Measurements from ENCODE around the gene GPR107.
A peak's percentile ranks its signal among the peaks of the same experiment; 100 is the strongest.

GPR107 gene

DNA sequence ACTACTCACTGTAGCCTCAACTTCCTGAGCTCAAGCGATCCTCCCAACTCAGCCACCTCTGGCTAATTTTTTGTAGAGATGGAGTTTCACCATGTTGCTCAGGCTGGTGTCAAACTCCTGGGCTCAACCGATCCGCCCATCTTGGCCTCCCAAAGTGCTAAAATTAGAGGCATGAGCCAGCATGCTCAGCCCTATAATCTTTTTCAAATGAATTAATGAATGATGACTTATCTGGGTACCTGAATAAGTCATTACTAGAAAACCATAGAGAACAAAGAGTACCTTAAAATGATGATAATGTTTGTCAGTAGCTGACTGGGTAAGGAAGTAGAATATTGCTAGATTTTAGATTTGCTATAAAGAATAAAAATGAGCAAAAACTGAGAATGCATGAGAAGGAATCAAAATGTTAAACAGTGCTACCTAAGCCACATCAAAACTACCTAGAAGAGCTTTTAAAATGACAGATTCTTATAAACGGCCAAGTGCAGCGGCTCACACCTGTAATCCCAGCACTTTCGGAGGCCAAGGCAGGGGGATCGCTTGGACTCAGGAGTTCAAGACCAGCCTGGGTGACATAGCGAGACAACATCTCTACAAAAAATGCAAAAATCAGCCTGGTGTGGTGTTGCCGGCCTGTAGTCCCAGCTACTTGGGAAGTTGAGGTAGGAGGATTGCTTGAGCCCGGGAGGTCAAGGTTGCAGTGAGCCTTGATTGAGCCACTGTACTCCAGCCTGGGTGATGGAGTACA is 24.3 kb upstream of the GPR107 start:
- DNase-seq (ENCODE audit: low read depth) = no peak
- TF ChIP-seq, protein P1, sequence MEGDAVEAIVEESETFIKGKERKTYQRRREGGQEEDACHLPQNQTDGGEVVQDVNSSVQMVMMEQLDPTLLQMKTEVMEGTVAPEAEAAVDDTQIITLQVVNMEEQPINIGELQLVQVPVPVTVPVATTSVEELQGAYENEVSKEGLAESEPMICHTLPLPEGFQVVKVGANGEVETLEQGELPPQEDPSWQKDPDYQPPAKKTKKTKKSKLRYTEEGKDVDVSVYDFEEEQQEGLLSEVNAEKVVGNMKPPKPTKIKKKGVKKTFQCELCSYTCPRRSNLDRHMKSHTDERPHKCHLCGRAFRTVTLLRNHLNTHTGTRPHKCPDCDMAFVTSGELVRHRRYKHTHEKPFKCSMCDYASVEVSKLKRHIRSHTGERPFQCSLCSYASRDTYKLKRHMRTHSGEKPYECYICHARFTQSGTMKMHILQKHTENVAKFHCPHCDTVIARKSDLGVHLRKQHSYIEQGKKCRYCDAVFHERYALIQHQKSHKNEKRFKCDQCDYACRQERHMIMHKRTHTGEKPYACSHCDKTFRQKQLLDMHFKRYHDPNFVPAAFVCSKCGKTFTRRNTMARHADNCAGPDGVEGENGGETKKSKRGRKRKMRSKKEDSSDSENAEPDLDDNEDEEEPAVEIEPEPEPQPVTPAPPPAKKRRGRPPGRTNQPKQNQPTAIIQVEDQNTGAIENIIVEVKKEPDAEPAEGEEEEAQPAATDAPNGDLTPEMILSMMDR (IDR thresholded peaks at IDR 0.05; ENCODE audit: low read depth, low read length, missing control alignments) = no peak
- H3K4me3 ChIP-seq (ENCODE audit: low read depth, low read length) = peak overlapping the region; percentile 37

DNA sequence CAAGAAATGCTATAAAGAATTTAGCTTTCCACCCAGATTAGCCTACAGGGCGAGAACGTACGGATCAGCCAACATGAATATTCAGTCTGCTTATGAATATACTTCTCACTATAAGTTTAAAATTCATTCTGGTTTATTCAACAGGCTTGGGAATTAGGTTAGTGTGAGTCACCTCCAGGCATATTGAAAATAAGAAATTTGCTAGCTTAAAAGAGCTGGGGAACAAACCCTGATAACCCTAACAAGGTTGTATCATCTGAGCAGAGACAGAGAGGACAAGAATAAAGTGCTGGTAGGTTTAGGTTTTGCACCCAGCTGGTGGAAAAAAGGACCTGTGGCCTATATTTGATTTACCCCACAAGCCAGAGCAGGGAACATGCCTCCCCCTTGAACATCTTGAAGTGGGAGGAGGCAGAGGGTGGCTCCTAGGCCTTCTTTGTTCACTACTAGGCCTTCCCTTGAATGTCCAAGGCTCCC is 23.0 kb upstream of the GPR107 start:
- peak overlapping the region; percentile 29; the same call in 1 of the 2 replicates for H3K4me3 ChIP-seq (ENCODE audit: low read depth, low read length)
- DNase-seq (ENCODE audit: low read depth) = no peak
- TF ChIP-seq, protein P1 (IDR thresholded peaks at IDR 0.05; ENCODE audit: low read depth, low read length, missing control alignments) = no peak

DNA sequence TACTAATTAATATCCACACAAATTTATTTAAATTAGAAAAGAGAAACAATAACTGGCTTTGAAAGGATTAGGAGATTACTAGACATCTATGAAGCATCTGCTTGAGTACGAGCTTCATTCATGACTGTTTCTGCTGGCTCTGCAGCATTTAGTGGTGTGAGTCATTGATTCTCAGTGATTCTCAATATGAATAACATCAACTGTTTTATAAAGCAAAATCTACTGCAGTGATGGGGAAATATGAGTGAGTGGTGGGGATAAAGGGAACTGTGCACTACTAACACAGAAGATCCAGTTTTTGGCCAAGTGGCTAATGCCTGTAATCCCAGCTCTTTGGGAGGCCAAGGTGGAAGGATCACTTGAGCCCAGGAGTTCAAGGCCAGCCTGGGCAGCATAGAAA is 19.1 kb upstream of the GPR107 start:
- DNase-seq (ENCODE audit: low read depth) = no peak
- peak overlapping the region; percentile 47 for H3K4me3 ChIP-seq (ENCODE audit: low read depth, low read length)
- TF ChIP-seq, protein P1 (IDR thresholded peaks at IDR 0.05; ENCODE audit: low read depth, low read length, missing control alignments) = no peak

DNA sequence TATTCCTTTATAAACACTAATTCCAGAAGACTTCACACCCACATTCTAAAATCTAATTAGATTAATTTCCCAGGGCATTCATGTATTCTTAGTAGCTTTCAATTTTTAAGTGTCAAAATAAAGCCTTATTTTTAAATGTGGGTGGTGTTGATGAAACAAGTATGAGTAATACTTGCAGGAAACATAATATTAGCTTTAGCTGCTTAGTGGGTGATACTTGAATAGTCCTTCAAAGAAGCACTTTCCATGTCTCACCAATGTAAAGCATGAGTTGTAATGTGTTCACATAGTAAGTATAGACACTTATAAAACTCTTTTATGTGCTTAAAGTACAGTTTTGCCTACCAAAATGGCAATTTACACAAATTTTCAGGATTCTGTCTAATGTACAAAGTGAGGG is 17.6 kb upstream of the GPR107 start:
- H3K4me3 ChIP-seq (ENCODE audit: low read depth, low read length) = peak overlapping the region; percentile 55
- TF ChIP-seq, protein P1 (IDR thresholded peaks at IDR 0.05; ENCODE audit: low read depth, low read length, missing control alignments) = no peak
- no peak for DNase-seq (ENCODE audit: low read depth)

DNA sequence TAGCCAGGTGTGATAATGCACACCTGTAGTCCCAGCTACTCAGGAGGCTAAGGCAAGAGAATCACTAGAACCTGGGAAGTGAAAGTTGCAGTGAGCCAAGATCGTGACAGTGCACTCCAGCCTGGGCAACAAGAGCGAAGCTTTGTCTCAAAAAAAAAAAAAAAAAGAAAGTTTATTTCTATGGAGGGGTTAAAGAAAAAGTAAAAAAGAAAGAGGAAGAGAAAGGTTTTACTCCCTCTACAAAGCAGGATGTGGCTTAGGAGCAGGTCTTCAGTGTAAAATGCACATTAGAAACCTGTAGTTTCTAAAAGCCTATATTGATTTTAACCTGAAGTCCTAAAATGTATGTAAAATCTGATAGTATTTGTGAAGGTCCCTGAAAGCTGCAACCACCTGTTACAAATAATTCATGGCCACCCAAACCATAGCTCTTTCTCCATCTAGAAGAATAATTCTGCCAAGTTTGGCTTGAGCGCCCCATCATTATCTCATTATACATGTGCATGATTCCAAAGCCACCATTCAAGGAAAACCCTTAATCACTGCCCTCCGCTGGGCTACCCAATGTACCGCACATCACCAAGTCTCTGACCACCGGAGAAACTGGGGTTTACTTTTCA is 14.1 kb upstream of the GPR107 start:
- H3K4me3 ChIP-seq (ENCODE audit: low read depth, low read length) = peak overlapping the region; percentile 92
- TF ChIP-seq, protein P1 (IDR thresholded peaks at IDR 0.05; ENCODE audit: low read depth, low read length, missing control alignments) = no peak
- peak; percentile 86 for DNase-seq (ENCODE audit: low read depth)

DNA sequence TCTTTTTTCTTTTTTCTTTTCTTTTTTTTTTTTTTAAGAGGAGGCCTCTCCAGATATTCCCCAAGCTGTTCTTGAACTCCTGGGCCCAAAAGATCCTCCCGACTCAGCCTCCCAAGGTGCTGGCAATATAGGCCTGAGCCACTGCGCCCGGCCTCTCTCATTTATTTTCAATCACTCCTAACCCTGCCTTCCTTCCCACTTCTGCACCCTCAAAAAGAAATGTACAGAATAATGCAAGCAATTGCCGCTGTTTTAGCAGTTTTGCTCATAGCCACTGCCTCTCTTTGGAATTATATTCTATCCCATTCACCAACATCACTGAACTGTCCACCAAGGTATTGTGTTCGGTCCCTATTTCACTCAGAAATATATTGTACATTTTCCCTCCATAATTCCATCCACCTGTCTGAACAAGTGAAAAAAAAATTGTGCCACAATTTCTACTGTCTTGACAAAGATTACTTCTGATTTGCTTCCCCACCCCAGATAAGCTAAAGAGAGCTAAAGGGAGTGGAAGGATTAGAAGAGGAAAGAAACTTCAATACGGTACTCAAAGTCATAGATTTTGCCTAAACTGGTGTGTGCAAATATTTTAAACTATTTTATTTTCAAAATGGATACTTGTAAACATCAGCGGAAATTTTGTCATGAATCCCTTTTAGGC is 12.6 kb upstream of the GPR107 start:
- H3K4me3 ChIP-seq (ENCODE audit: low read depth, low read length) = peak overlapping the region; percentile 92
- DNase-seq (ENCODE audit: low read depth) = no peak
- TF ChIP-seq, protein P1 (IDR thresholded peaks at IDR 0.05; ENCODE audit: low read depth, low read length, missing control alignments) = no peak

Data from GM12864 (cell line).